Stimulated activated CD4-positive, alpha-beta T cell treated with anti-CD3 and anti-CD28 coated beads, Interleukin-12 subunit alpha, Interleukin-12 subunit beta, amount 100 ng/mL, for 4 hours (primary cell): ENCODE data around the gene USP34.
"Not testable (repeated sequence)": the region's sequence is repeated elsewhere in the genome, so short reads cannot be mapped to it uniquely, and the experiment has no call there.

Experiments
- DNase-seq: peaks from one replicate; pipeline ENCODE4 v3.0.0-alpha.2; 2020

The USP34 gene

GRCh38 chr2:61233581-61233980, 237.3 kb downstream of the USP34 start:
- DNase-seq: no peak

- DNase-seq: no peak
Measured at GRCh38 chr2:61229936-61230335, 241.0 kb downstream of the USP34 start.

- DNase-seq: no peak
Measured at GRCh38 chr2:61222567-61222966, 248.3 kb downstream of the USP34 start.

- no peak for DNase-seq
Measured at GRCh38 chr2:61221819-61222218, 249.1 kb downstream of the USP34 start.

- DNase-seq: no peak
Measured at GRCh38 chr2:61220768-61221167, 250.1 kb downstream of the USP34 start.

- DNase-seq: no peak
Measured at GRCh38 chr2:61218817-61219170, 252.1 kb downstream of the USP34 start.

GRCh38 chr2:61218076-61218816, 252.6 kb downstream of the USP34 start:
- DNase-seq: no peak

- no peak for DNase-seq
Measured at GRCh38 chr2:61214171-61214570, 256.7 kb downstream of the USP34 start.

- DNase-seq: no peak
Measured at GRCh38 chr2:61210332-61210981, 260.4 kb downstream of the USP34 start.

- no peak for DNase-seq
Measured at GRCh38 chr2:61205132-61205531, 265.8 kb downstream of the USP34 start.

- no peak for DNase-seq
Measured at GRCh38 chr2:61196671-61197070, 274.2 kb downstream of the USP34 start.

GRCh38 chr2:61194646-61195045, 276.2 kb downstream of the USP34 start:
- not testable (repeated sequence) for DNase-seq

- DNase-seq: no peak
Measured at GRCh38 chr2:61193670-61194561, 277.0 kb downstream of the USP34 start.

- no peak for DNase-seq
Measured at GRCh38 chr2:61187085-61187484, 283.8 kb downstream of the USP34 start.

GRCh38 chr2:61185231-61185728, 285.6 kb downstream of the USP34 start:
- DNase-seq: no peak

GRCh38 chr2:61184263-61184662, 286.6 kb downstream of the USP34 start:
- DNase-seq: no peak

- DNase-seq: no peak
Measured at GRCh38 chr2:61183795-61184194, 287.1 kb downstream of the USP34 start.

GRCh38 chr2:61182059-61182383, 288.9 kb downstream of the USP34 start:
- DNase-seq: no peak

GRCh38 chr2:61181382-61182058, 289.4 kb downstream of the USP34 start:
- no peak for DNase-seq

GRCh38 chr2:61180686-61181085, 290.2 kb downstream of the USP34 start:
- DNase-seq: no peak

GRCh38 chr2:61179701-61180639, 290.9 kb downstream of the USP34 start:
- no peak for DNase-seq
